OCI-LY7 (cell line): Measurements from ENCODE around the gene DIAPH3. TPM values are rescaled to one million over a fixed set of nuclear protein-coding genes. Genes with fewer than 3 reads are reported as not detected.

ENCODE experiments used
- BruUV-seq: library from RNA; stranded (reverse); fragments of 400-500 nt; replicated peaks from 2 replicates; lab custom pipeline; 2021; lab: Mats Ljungman, UMichigan
- CTCF ChIA-PET: fragments of 300-600 bp; sonication (Branson Sonifier 250); formaldehyde crosslinking; loops from one replicate; lab custom pipeline; 2022; ENCODE audit warnings: antibody characterized with exemption; ENCODE audit not compliant: unreplicated experiment; lab: Charles Lee
- POLR2A ChIA-PET: fragments of 300-600 bp; sonication (Branson Sonifier 250); formaldehyde crosslinking; loops from one replicate; lab custom pipeline; 2022; ENCODE audit warnings: antibody characterized with exemption; lab: Charles Lee
- DNase-seq: peaks from one replicate; pipeline ENCODE4 v3.0.0-alpha.2; 2015; ENCODE audit warnings: low spot score
- H2AFZ ChIP-seq: fragments of 200-600 bp; sonication (generic), shearing (Covaris generic); 2 replicates; pipeline ENCODE4 v1.6.1; 2014; ENCODE audit warnings: mild to moderate bottlenecking, antibody characterized with exemption, low read length, moderate library complexity
- H3K27ac ChIP-seq: fragments of 200-600 bp; sonication (generic); 2 replicates; pipeline ENCODE4 v1.5.1; 2014; ENCODE audit warnings: mixed run types, low read depth, mild to moderate bottlenecking, moderate library complexity, low read length, inconsistent platforms; ENCODE audit not compliant: poor library complexity, severe bottlenecking
- H3K36me3 ChIP-seq: fragments of 200-600 bp; sonication (generic); 2 replicates; pipeline ENCODE4 v1.6.1; 2014; ENCODE audit warnings: mild to moderate bottlenecking, antibody characterized with exemption, low read length, moderate library complexity, mixed read lengths; ENCODE audit not compliant: insufficient read depth
- H3K4me1 ChIP-seq: fragments of 200-600 bp; sonication (generic); 2 replicates; pipeline ENCODE4 v1.5.1; 2014; ENCODE audit warnings: mild to moderate bottlenecking, low read length; ENCODE audit not compliant: insufficient read depth, poor library complexity, severe bottlenecking
- H3K4me2 ChIP-seq: fragments of 200-600 bp; sonication (generic); 2 replicates; pipeline ENCODE4 v1.6.1; 2014; ENCODE audit warnings: mild to moderate bottlenecking, low read length
- H3K4me3 ChIP-seq: fragments of 200-600 bp; sonication (generic); 2 replicates; pipeline ENCODE4 v1.5.1; 2014; ENCODE audit warnings: mild to moderate bottlenecking, low read depth, low read length; ENCODE audit not compliant: poor library complexity, severe bottlenecking
- H3K79me2 ChIP-seq: fragments of 200-600 bp; sonication (generic); 2 replicates; pipeline ENCODE4 v1.6.1; 2016; ENCODE audit warnings: low read depth, mild to moderate bottlenecking, low read length, moderate library complexity, mixed read lengths; ENCODE audit not compliant: insufficient read depth
- H3K9me2 ChIP-seq: fragments of 200-600 bp; sonication (generic); 2 replicates; pipeline ENCODE4 v1.6.1; 2016; ENCODE audit warnings: mild to moderate bottlenecking, low read length, mixed read lengths; ENCODE audit not compliant: insufficient read depth
- H3K9me3 ChIP-seq: fragments of 200-600 bp; sonication (generic); 2 replicates; pipeline ENCODE4 v1.6.1; 2014; ENCODE audit warnings: mild to moderate bottlenecking, mixed run types, low read length, mixed read lengths
- H4K20me1 ChIP-seq: fragments of 200-600 bp; sonication (generic); 2 replicates; pipeline ENCODE4 v1.6.1; 2014; ENCODE audit warnings: mild to moderate bottlenecking, antibody characterized with exemption, low read length, moderate library complexity, mixed read lengths; ENCODE audit not compliant: insufficient read depth
- CTCF ChIP-seq: fragments of 200-600 bp; sonication (generic); conservative IDR thresholded peaks from 2 replicates; pipeline ENCODE4 v1.5.1; 2014; ENCODE audit warnings: mild to moderate bottlenecking, antibody characterized with exemption, low read length, moderate library complexity, mixed read lengths
- EZH2phosphoT487 ChIP-seq: fragments of 200-600 bp; sonication (generic); IDR thresholded peaks from 2 replicates; pipeline ENCODE4 v1.6.1; 2018; ENCODE audit warnings: low read depth, borderline replicate concordance, mild to moderate bottlenecking, mixed run types, antibody characterized with exemption, low read length, moderate library complexity, mixed read lengths
- intact Hi-C: fragments of 100-400 bp; cut with micrococcal nuclease; formaldehyde crosslinking; loops from one replicate; pipeline ENCODE4 v1.10.0; 2022; ENCODE audit not compliant: unreplicated experiment
- total RNA-seq, 2 experiments: library from RNA; depleted of rRNA in 1 of 2; stranded (reverse); fragments of >200 nt in 1 of 2; shearing (Covaris generic) in 1 of 2; gene quantifications; 2 replicates each; pipeline ENCODE4 v1.2.3, GENCODE V29; 2014 to 2022

The DIAPH3 gene
- total RNA-seq, 2 experiments from 2014 or later, result 33.5 to 37.2 TPM

DNA sequence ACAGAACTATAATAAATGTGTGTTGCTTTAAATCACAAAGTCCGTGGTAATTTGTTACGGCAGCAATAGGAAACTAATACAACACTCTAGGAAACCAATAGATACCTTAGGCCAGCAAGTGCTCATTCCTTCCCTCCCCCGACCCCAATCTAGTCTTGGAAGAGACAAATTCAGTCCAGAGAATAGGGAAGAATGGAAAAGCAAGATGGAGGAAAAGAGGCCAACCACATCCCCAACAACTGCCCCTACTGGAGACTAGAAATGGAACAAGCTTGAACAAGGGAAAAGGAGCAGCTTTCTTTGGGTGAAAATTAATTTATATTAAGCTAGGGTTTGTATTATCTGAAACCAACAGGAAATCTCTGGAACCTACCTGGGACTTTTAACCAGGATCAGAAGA lies 54.4 kb downstream of the DIAPH3 start:
- no peak overlapping the region for H2AFZ ChIP-seq
- no TSS peak for BruUV-seq
- no peaks in the 10 kb centered on the region for H3K4me1 ChIP-seq
- H3K4me3 ChIP-seq, result no peak overlapping the region
- no peak overlapping the region for H3K27ac ChIP-seq
- no peak for DNase-seq
- peaks cover 6% of the 10 kb centered on the region; the same call in 1 of the 2 replicates for H3K9me3 ChIP-seq
- intact Hi-C loops, result no loop called here
- POLR2A ChIA-PET, result interaction anchor here (0.9 to 1.5 kb wide), 2 partner anchors 13 to 20 kb away, joined by 3 to 7 read pairs; no protein-coding TSS in a partner anchor
- no peaks in the 10 kb centered on the region for H3K79me2 ChIP-seq
- H3K9me2 ChIP-seq, result no peaks in the 10 kb centered on the region
- no peaks in the 10 kb centered on the region for H4K20me1 ChIP-seq
- CTCF ChIA-PET, result no interaction called here
- no peak overlapping the region for H3K4me2 ChIP-seq
- TF ChIP-seq EZH2phosphoT487, result no peak
- TF ChIP-seq CTCF, result no peak
- peaks cover 61% of the 10 kb centered on the region for H3K36me3 ChIP-seq

DNA sequence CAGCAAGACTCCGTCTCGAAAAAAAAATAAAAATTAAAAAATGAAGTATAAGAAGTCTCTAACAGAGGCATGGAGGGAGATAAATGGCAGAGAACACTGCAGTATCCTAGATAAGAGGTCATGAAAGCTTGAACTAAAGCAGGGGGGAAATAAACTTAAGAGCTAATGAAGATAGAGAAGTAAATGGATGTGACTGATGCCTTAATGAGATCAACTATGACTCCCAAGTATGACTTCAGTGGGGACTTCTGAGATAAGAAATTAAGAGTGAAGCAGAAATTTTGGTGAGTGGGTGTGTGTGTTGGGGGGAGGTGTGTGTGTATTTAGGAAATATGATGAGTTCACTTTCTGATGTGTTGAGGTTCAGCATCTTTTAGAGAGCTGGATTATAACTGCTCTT lies 55.1 kb downstream of the DIAPH3 start:
- Histone ChIP-seq H2AFZ (no peak overlapping the region), H3K27ac (no peak overlapping the region), H3K36me3 (peaks cover 56% of the 10 kb centered on the region), H3K4me2 (no peak overlapping the region), H3K4me1 (no peaks in the 10 kb centered on the region), H3K9me2 (no peaks in the 10 kb centered on the region), H3K79me2 (peaks cover 5% of the 10 kb centered on the region; the same call in 1 of the 2 replicates), H3K4me3 (no peak overlapping the region), H3K9me3 (no peaks in the 10 kb centered on the region), H4K20me1 (no peaks in the 10 kb centered on the region)
- intact Hi-C loops, result no loop called here
- no TSS peak for BruUV-seq
- DNase-seq, result no peak
- POLR2A ChIA-PET, result no interaction called here
- TF ChIP-seq CTCF, result no peak
- TF ChIP-seq EZH2phosphoT487, result no peak
- CTCF ChIA-PET, result no interaction called here

- POLR2A ChIA-PET, result interaction anchor here (0.6 to 1.9 kb wide), 4 partner anchors 10 to 39 kb away, joined by 3 to 11 read pairs (median 4); no protein-coding TSS in a partner anchor
- BruUV-seq, result no TSS peak
- H4K20me1 ChIP-seq, result no peaks in the 10 kb centered on the region
- no peaks in the 10 kb centered on the region for H3K9me2 ChIP-seq
- no peak for DNase-seq
- H3K4me1 ChIP-seq, result no peaks in the 10 kb centered on the region
- TF ChIP-seq EZH2phosphoT487 (no peak), CTCF (no peak)
- H3K9me3 ChIP-seq, result 0 out of 2 replicates have a peak, but pooled peaks cover 9% of the 10 kb centered on the region
- intact Hi-C loops, result no loop called here
- H3K27ac ChIP-seq, result no peak overlapping the region
- H3K36me3 ChIP-seq, result peaks cover 41% of the 10 kb centered on the region
- H3K4me2 ChIP-seq, result no peak overlapping the region
- no peak overlapping the region for H2AFZ ChIP-seq
- peaks cover 28% of the 10 kb centered on the region; the same call in 1 of the 2 replicates for H3K79me2 ChIP-seq
- no peak overlapping the region for H3K4me3 ChIP-seq
- CTCF ChIA-PET, result no interaction called here
Observed at GRCh38 chr13:60099631-60100420, 63.9 kb downstream of the DIAPH3 start.
